Karpas-422 (cell line): ENCODE data around the gene PAIP1. TPM values are rescaled to one million over a fixed set of nuclear protein-coding genes. Genes with fewer than 3 reads are reported as not detected.
A peak's percentile ranks its signal among the peaks of the same experiment; 100 is the strongest.

ENCODE experiments used
- DNase-seq: peaks from one replicate; pipeline ENCODE4 v3.0.0-alpha.2; 2015
- H2AFZ ChIP-seq: fragments of 200-600 bp; sonication (generic); 2 replicates; pipeline ENCODE4 v1.6.1; 2014; ENCODE audit warnings: antibody characterized with exemption, low read length, mixed read lengths
- H3K27ac ChIP-seq: fragments of 200-600 bp; sonication (generic); 2 replicates; pipeline ENCODE4 v1.5.1; 2014; ENCODE audit warnings: mild to moderate bottlenecking, low read length, moderate library complexity
- H3K27me3 ChIP-seq: fragments of 200-600 bp; sonication (generic); 2 replicates; pipeline ENCODE4 v1.6.1; 2014; ENCODE audit warnings: low read length, mixed read lengths
- H3K36me3 ChIP-seq: fragments of 200-600 bp; sonication (generic); 2 replicates; pipeline ENCODE4 v1.6.1; 2014; ENCODE audit warnings: low read length, mixed read lengths; ENCODE audit not compliant: insufficient read depth
- H3K4me1 ChIP-seq: fragments of 200-600 bp; sonication (generic); 2 replicates; pipeline ENCODE4 v1.6.1; 2014; ENCODE audit warnings: mild to moderate bottlenecking, low read length, mixed read lengths
- H3K4me2 ChIP-seq: fragments of 200-600 bp; sonication (generic); 2 replicates; pipeline ENCODE4 v1.6.1; 2014; ENCODE audit warnings: low read length, low read depth, mild to moderate bottlenecking; ENCODE audit not compliant: poor library complexity, severe bottlenecking
- H3K4me3 ChIP-seq: fragments of 200-600 bp; sonication (generic); 2 replicates; pipeline ENCODE4 v1.5.1; 2014; ENCODE audit warnings: mild to moderate bottlenecking, antibody characterized with exemption, low read length, mixed read lengths
- H3K79me2 ChIP-seq: fragments of 200-600 bp; sonication (generic); 2 replicates; pipeline ENCODE4 v1.6.1; 2014; ENCODE audit warnings: mild to moderate bottlenecking, low read length, mixed read lengths
- H3K9ac ChIP-seq: fragments of 200-600 bp; sonication (generic); 2 replicates; pipeline ENCODE4 v1.6.0; 2014; ENCODE audit warnings: low read length
- H3K9me2 ChIP-seq: fragments of 200-600 bp; sonication (generic), shearing (Covaris generic); replicated peaks from 2 replicates; pipeline ENCODE4 v1.6.0; 2014; ENCODE audit warnings: mild to moderate bottlenecking, low read length, moderate library complexity; ENCODE audit not compliant: insufficient read depth
- H3K9me3 ChIP-seq: fragments of 300-700, 200-600 bp; sonication (generic); 2 replicates; pipeline ENCODE4 v1.6.1; 2014; ENCODE audit warnings: low read length, mixed read lengths
- H4K20me1 ChIP-seq: fragments of 200-600 bp; sonication (generic); 2 replicates; pipeline ENCODE4 v1.6.1; 2014; ENCODE audit warnings: mild to moderate bottlenecking, antibody characterized with exemption, low read length, low read depth; ENCODE audit not compliant: insufficient read depth
- total RNA-seq: library from RNA; depleted of rRNA; stranded (reverse); fragments of >200 nt; shearing (Covaris generic); gene quantifications from 2 replicates; pipeline ENCODE4 v1.2.3, GENCODE V29; 2014; ENCODE audit warnings: low replicate concordance

The PAIP1 gene
- total RNA-seq, 1 experiment from 2014 or later: 128 TPM

- Histone ChIP-seq H3K36me3 (peaks cover 16% of the 10 kb centered on the region; the same call in 1 of the 2 replicates), H3K4me1 (peaks cover 8% of the 10 kb centered on the region; the same call in 1 of the 2 replicates)
These were observed 59.4 kb downstream of the PAIP1 start for GRCh38 chr5:43497311-43498104.

GRCh38 chr5:43491326-43491725 is 65.6 kb downstream of the PAIP1 start:
- Histone ChIP-seq H3K9me3 (no peaks in the 10 kb centered on the region), H3K36me3 (peaks cover 29% of the 10 kb centered on the region; the same call in 1 of the 2 replicates), H3K4me3 (no peak overlapping the region)

More at GRCh38 chr5:43497311-43498104, 59.4 kb downstream of the PAIP1 start:
- no peak overlapping the region for H2AFZ ChIP-seq
- no peaks in the 10 kb centered on the region for H3K27me3 ChIP-seq
- no peaks in the 10 kb centered on the region for H3K9me3 ChIP-seq
- H4K20me1 ChIP-seq: no peaks in the 10 kb centered on the region
- H3K9ac ChIP-seq: no peak overlapping the region
- no peak overlapping the region for H3K4me3 ChIP-seq
- no peak overlapping the region for H3K4me2 ChIP-seq
- no peak overlapping the region for H3K27ac ChIP-seq
- H3K9me2 ChIP-seq: no peaks in the 10 kb centered on the region
- no peak for DNase-seq
- no peaks in the 10 kb centered on the region for H3K79me2 ChIP-seq

GRCh38 chr5:43486353-43486752 is 70.5 kb downstream of the PAIP1 start:
- Histone ChIP-seq H3K4me2 (no peak overlapping the region), H3K27me3 (no peaks in the 10 kb centered on the region), H3K9ac (no peak overlapping the region), H3K9me3 (no peaks in the 10 kb centered on the region), H2AFZ (no peak overlapping the region), H3K4me1 (peaks cover 34% of the 10 kb centered on the region), H3K79me2 (peaks cover 23% of the 10 kb centered on the region), H3K9me2 (no peaks in the 10 kb centered on the region), H3K36me3 (peaks cover 21% of the 10 kb centered on the region; the same call in 1 of the 2 replicates), H3K27ac (no peak overlapping the region; the same call in 1 of the 2 replicates), H4K20me1 (no peaks in the 10 kb centered on the region), H3K4me3 (no peak overlapping the region)
- DNase-seq: no peak

More at GRCh38 chr5:43491326-43491725, 65.6 kb downstream of the PAIP1 start:
- Histone ChIP-seq H3K27me3 (no peaks in the 10 kb centered on the region), H3K9ac (no peak overlapping the region), H3K79me2 (no peaks in the 10 kb centered on the region; the same call in 1 of the 2 replicates), H3K4me1 (peaks cover 11% of the 10 kb centered on the region), H3K27ac (no peak overlapping the region), H3K4me2 (no peak overlapping the region), H2AFZ (no peak overlapping the region), H4K20me1 (no peaks in the 10 kb centered on the region), H3K9me2 (no peaks in the 10 kb centered on the region)
- DNase-seq: no peak

- H3K27ac ChIP-seq: peak overlapping the region; percentile 85; the same call in 1 of the 2 replicates
- H3K9me2 ChIP-seq: no peaks in the 10 kb centered on the region
- H3K36me3 ChIP-seq: peaks cover 14% of the 10 kb centered on the region; the same call in 1 of the 2 replicates
- H3K27me3 ChIP-seq: no peaks in the 10 kb centered on the region
- H3K9me3 ChIP-seq: no peaks in the 10 kb centered on the region
- H4K20me1 ChIP-seq: no peaks in the 10 kb centered on the region
- peaks cover 27% of the 10 kb centered on the region for H3K79me2 ChIP-seq
- peak overlapping the region; percentile 92 for H3K4me2 ChIP-seq
- peak overlapping the region; percentile 85; the same call in 1 of the 2 replicates for H3K4me3 ChIP-seq
- H3K9ac ChIP-seq: peak overlapping the region; percentile 5; the same call in 1 of the 2 replicates
- H3K4me1 ChIP-seq: peaks cover 34% of the 10 kb centered on the region
- no peak overlapping the region for H2AFZ ChIP-seq
- DNase-seq: peak; percentile 46
These were observed 71.5 kb downstream of the PAIP1 start for GRCh38 chr5:43485406-43485805.

- no peaks in the 10 kb centered on the region for H3K9me3 ChIP-seq
These were observed 72.6 kb downstream of the PAIP1 start for GRCh38 chr5:43484106-43484849.

GRCh38 chr5:43483298-43484105 is 73.4 kb downstream of the PAIP1 start, which contains the start of gene TMEM267:
TSS of gene TMEM267 (minus strand) at chr5:43483865. CDS start at chr5:43453969, 29,896 bp downstream.
- H3K9ac ChIP-seq: peak within 1 kb of the TSS; percentile 89
- H3K9me2 ChIP-seq: no peaks in the 10 kb centered on the region
- peak; percentile 96 for DNase-seq

More at GRCh38 chr5:43484106-43484849, 72.6 kb downstream of the PAIP1 start:
- Histone ChIP-seq H3K9ac (peak overlapping the region; percentile 89), H3K27me3 (no peaks in the 10 kb centered on the region), H4K20me1 (no peaks in the 10 kb centered on the region), H3K36me3 (peaks cover 5% of the 10 kb centered on the region; the same call in 1 of the 2 replicates), H3K79me2 (peaks cover 37% of the 10 kb centered on the region), H3K9me2 (no peaks in the 10 kb centered on the region), H3K4me2 (peak overlapping the region; percentile 92), H3K4me3 (peak overlapping the region; percentile 85), H3K4me1 (peaks cover 34% of the 10 kb centered on the region), H3K27ac (peak overlapping the region; percentile 85), H2AFZ (peak overlapping the region; percentile 68)
- DNase-seq: peak; percentile 96

GRCh38 chr5:43482490-43483297 is 74.2 kb downstream of the PAIP1 start:
- Histone ChIP-seq H3K9me3 (no peaks in the 10 kb centered on the region), H3K79me2 (peaks cover 50% of the 10 kb centered on the region), H4K20me1 (no peaks in the 10 kb centered on the region), H3K27ac (peak overlapping the region; percentile 85), H3K4me3 (peak overlapping the region; percentile 85), H3K27me3 (no peaks in the 10 kb centered on the region), H3K4me2 (peak overlapping the region; percentile 92), H3K36me3 (no peaks in the 10 kb centered on the region), H3K9ac (peak overlapping the region; percentile 89), H3K9me2 (no peaks in the 10 kb centered on the region), H2AFZ (no peak overlapping the region), H3K4me1 (peaks cover 33% of the 10 kb centered on the region)
- DNase-seq: peak; percentile 56

More at GRCh38 chr5:43483298-43484105, 73.4 kb downstream of the PAIP1 start, which contains the start of gene TMEM267:
- H3K4me3 ChIP-seq: peak within 1 kb of the TSS; percentile 85
- no peaks in the 10 kb centered on the region for H3K9me3 ChIP-seq
- peaks cover 34% of the 10 kb centered on the region for H3K4me1 ChIP-seq
- H3K79me2 ChIP-seq: peaks cover 41% of the 10 kb centered on the region
- H3K36me3 ChIP-seq: no peaks in the 10 kb centered on the region; the same call in 1 of the 2 replicates
- H3K4me2 ChIP-seq: peak within 1 kb of the TSS; percentile 92
- no peaks in the 10 kb centered on the region for H3K27me3 ChIP-seq
- no peaks in the 10 kb centered on the region for H4K20me1 ChIP-seq
- H3K27ac ChIP-seq: peak within 1 kb of the TSS; percentile 85
- H2AFZ ChIP-seq: peak within 1 kb of the TSS; percentile 68
